OCI-LY3 (cell line): ENCODE data around the gene HNRNPDL.
A peak's percentile ranks its signal among the peaks of the same experiment; 100 is the strongest.

Experiments
- H2AFZ ChIP-seq: fragments of 200-600, 300-600 bp; shearing (Covaris generic); 2 replicates; pipeline ENCODE4 v1.6.0; 2014; ENCODE audit warnings: antibody characterized with exemption, low read depth, low read length
- H3K27ac ChIP-seq: fragments of 200-600, 300-600 bp; sonication (generic); 2 replicates; pipeline ENCODE4 v1.5.1; 2014; ENCODE audit warnings: mild to moderate bottlenecking, low read length, moderate library complexity, mixed read lengths
- H3K27me3 ChIP-seq: fragments of 200-600, 300-600 bp; sonication (generic); 2 replicates; pipeline ENCODE4 v1.6.1; 2014; ENCODE audit warnings: low read depth, low read length, mixed read lengths
- H3K36me3 ChIP-seq: fragments of 200-600, 300-600 bp; sonication (generic); replicated peaks from 2 replicates; pipeline ENCODE3; 2014; ENCODE audit warnings: low read depth, low read length, mixed read lengths
- H3K4me1 ChIP-seq: fragments of 300-600, 200-600 bp; sonication (generic); 2 replicates; pipeline ENCODE4 v1.6.1; 2014; ENCODE audit warnings: low read length, mixed read lengths
- H3K4me2 ChIP-seq: fragments of 200-600, 300-600 bp; sonication (generic); 2 replicates; pipeline ENCODE4 v1.6.1; 2014; ENCODE audit warnings: low read length, mixed read lengths
- H3K4me3 ChIP-seq: fragments of 300-600, 200-600 bp; sonication (generic); 2 replicates; pipeline ENCODE4 v1.5.1; 2014; ENCODE audit warnings: antibody characterized with exemption, mild to moderate bottlenecking, low read length, moderate library complexity
- H3K79me2 ChIP-seq: fragments of 300-600, 200-600 bp; shearing (Covaris generic); 2 replicates; pipeline ENCODE4 v1.6.1; 2014; ENCODE audit warnings: mild to moderate bottlenecking, low read length, mixed read lengths
- H3K9ac ChIP-seq: fragments of 300-600, 200-600 bp; shearing (Covaris generic); 2 replicates; pipeline ENCODE4 v1.6.0; 2014; ENCODE audit warnings: mild to moderate bottlenecking, low read length, moderate library complexity
- H3K9me3 ChIP-seq: fragments of 200-600, 300-600 bp; shearing (Covaris generic); 2 replicates; pipeline ENCODE4 v1.6.1; 2014; ENCODE audit warnings: low read length, mixed read lengths; ENCODE audit not compliant: insufficient read depth
- H4K20me1 ChIP-seq: fragments of 200-600, 300-600 bp; sonication (generic); 2 replicates; pipeline ENCODE4 v1.6.1; 2016; ENCODE audit warnings: low read length, mixed read lengths; ENCODE audit not compliant: insufficient read depth
- EZH2phosphoT487 ChIP-seq: fragments of 200-600 bp; shearing (Covaris generic); IDR thresholded peaks from 2 replicates; pipeline ENCODE4 v1.6.1; 2018; ENCODE audit warnings: antibody characterized with exemption, mixed run types, low read depth
- TF ChIP-seq, protein P1 (sequence below): fragments of 200-600, 300-600 bp; sonication (generic); IDR thresholded peaks from 2 replicates; pipeline ENCODE4 v1.5.1; 2014; ENCODE audit warnings: antibody characterized with exemption, low read length, low read depth

The HNRNPDL gene

GRCh38 chr4:82469791-82470345 is 39.6 kb upstream of the HNRNPDL start:
- H3K9ac ChIP-seq, result no peak overlapping the region
- no peak overlapping the region for H3K4me2 ChIP-seq
- TF ChIP-seq, protein P1, sequence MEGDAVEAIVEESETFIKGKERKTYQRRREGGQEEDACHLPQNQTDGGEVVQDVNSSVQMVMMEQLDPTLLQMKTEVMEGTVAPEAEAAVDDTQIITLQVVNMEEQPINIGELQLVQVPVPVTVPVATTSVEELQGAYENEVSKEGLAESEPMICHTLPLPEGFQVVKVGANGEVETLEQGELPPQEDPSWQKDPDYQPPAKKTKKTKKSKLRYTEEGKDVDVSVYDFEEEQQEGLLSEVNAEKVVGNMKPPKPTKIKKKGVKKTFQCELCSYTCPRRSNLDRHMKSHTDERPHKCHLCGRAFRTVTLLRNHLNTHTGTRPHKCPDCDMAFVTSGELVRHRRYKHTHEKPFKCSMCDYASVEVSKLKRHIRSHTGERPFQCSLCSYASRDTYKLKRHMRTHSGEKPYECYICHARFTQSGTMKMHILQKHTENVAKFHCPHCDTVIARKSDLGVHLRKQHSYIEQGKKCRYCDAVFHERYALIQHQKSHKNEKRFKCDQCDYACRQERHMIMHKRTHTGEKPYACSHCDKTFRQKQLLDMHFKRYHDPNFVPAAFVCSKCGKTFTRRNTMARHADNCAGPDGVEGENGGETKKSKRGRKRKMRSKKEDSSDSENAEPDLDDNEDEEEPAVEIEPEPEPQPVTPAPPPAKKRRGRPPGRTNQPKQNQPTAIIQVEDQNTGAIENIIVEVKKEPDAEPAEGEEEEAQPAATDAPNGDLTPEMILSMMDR, result no peak
- TF ChIP-seq EZH2phosphoT487, result no peak
- no peak overlapping the region for H3K4me3 ChIP-seq
- H3K9me3 ChIP-seq, result no peaks in the 10 kb centered on the region
- H3K36me3 ChIP-seq, result peaks cover 23% of the 10 kb centered on the region
- H3K27ac ChIP-seq, result no peak overlapping the region
- H2AFZ ChIP-seq, result no peak overlapping the region
- H3K79me2 ChIP-seq, result no peaks in the 10 kb centered on the region
- H3K4me1 ChIP-seq, result no peaks in the 10 kb centered on the region
- H3K27me3 ChIP-seq, result no peaks in the 10 kb centered on the region
- no peaks in the 10 kb centered on the region for H4K20me1 ChIP-seq

GRCh38 chr4:82467471-82467870 is 37.2 kb upstream of the HNRNPDL start:
- no peak for TF ChIP-seq EZH2phosphoT487
- TF ChIP-seq, protein P1, result no peak
- Histone ChIP-seq H3K27ac (no peak overlapping the region), H3K9me3 (no peaks in the 10 kb centered on the region), H3K4me3 (no peak overlapping the region), H3K79me2 (no peaks in the 10 kb centered on the region), H2AFZ (no peak overlapping the region), H4K20me1 (no peaks in the 10 kb centered on the region), H3K27me3 (no peaks in the 10 kb centered on the region), H3K36me3 (peaks cover 40% of the 10 kb centered on the region), H3K9ac (no peak overlapping the region), H3K4me2 (no peak overlapping the region), H3K4me1 (no peaks in the 10 kb centered on the region)

- Histone ChIP-seq H3K9ac (no peak overlapping the region), H3K27ac (no peak overlapping the region), H3K9me3 (no peaks in the 10 kb centered on the region), H2AFZ (no peak overlapping the region), H3K4me3 (no peak overlapping the region), H3K4me2 (no peak overlapping the region), H4K20me1 (no peaks in the 10 kb centered on the region), H3K79me2 (no peaks in the 10 kb centered on the region), H3K27me3 (no peaks in the 10 kb centered on the region), H3K36me3 (peaks cover 59% of the 10 kb centered on the region), H3K4me1 (no peaks in the 10 kb centered on the region)
- no peak for TF ChIP-seq EZH2phosphoT487
- TF ChIP-seq, protein P1, result no peak
Measured at GRCh38 chr4:82463221-82463620, 33.0 kb upstream of the HNRNPDL start.

DNA sequence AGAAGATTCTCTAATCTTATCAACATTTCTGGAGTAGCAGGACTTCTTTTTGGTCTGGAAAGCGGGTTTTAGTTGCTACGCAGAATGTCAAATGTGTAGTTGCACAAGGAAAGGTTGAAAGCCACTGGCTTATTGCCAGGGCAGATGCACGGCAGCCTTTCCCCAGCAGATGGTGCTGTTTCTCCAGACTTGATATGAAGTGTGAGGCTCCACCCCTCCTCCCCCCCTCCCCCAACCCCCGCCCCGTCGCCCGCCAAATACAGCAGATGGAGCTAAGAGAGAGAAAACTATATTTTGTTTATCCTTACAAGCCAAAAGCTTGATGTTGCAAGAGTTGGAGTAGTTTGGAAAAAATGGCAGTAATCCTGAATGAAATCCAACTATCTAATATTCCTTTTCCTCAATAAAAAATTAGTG is 32.2 kb upstream of the HNRNPDL start:
- H3K9me3 ChIP-seq, result no peaks in the 10 kb centered on the region
- no peaks in the 10 kb centered on the region for H4K20me1 ChIP-seq
- no peak overlapping the region for H3K4me2 ChIP-seq
- H3K9ac ChIP-seq, result no peak overlapping the region
- H3K4me1 ChIP-seq, result no peaks in the 10 kb centered on the region
- no peak for TF ChIP-seq EZH2phosphoT487
- TF ChIP-seq, protein P1, result peak; percentile 55
- peaks cover 54% of the 10 kb centered on the region for H3K36me3 ChIP-seq
- H3K27me3 ChIP-seq, result no peaks in the 10 kb centered on the region
- H2AFZ ChIP-seq, result no peak overlapping the region
- no peak overlapping the region for H3K27ac ChIP-seq
- H3K79me2 ChIP-seq, result no peaks in the 10 kb centered on the region
- H3K4me3 ChIP-seq, result no peak overlapping the region
